Activated CD4-positive, CD25-positive, alpha-beta regulatory T cell (primary cell): ENCODE results near the gene GPC6.

Experiments used
- DNase-seq, 4 experiments: peaks; one replicate each; lab custom pipeline; 2025; lab: John Stamatoyannopoulos, UW

GPC6 gene

DNA sequence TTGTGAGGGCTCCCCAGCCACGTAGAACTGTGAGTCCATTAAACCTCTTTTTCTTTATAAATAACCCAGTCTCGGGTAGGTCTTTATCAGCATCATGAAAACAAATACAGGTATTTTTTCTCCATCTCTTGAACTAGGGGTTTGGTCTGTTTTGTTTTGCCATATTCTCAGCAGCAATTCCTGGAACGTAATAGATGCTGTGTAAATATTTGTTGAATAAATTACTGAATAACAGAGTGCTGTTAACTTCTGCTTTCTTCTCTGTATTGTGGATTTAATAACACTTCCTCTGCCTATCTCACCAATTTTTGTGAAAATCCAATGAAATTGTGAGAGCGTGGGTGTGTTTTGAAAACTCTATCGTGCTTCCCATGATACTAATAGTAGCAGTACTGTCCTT lies 823.4 kb downstream of the GPC6 start:
- DNase-seq: no peak

DNA sequence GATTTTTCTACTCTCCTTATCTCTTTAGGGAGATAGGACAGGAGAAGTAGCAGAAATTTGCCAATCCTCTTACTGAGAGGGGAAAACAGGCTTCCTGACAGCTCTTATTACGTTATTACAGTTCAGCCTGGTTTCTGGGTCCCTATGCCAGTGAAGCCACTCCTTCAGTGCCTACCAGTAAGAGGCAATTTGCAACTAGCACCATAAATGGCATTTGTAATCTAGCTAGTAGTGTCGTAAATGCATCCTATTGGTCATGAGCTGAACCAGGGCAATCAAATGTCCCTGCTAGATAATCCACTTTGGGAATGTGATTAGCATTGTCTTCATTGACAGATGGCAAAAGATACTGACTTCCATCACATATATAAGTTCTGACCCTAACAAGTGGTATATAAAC lies 824.1 kb downstream of the GPC6 start:
- DNase-seq: no peak

DNA sequence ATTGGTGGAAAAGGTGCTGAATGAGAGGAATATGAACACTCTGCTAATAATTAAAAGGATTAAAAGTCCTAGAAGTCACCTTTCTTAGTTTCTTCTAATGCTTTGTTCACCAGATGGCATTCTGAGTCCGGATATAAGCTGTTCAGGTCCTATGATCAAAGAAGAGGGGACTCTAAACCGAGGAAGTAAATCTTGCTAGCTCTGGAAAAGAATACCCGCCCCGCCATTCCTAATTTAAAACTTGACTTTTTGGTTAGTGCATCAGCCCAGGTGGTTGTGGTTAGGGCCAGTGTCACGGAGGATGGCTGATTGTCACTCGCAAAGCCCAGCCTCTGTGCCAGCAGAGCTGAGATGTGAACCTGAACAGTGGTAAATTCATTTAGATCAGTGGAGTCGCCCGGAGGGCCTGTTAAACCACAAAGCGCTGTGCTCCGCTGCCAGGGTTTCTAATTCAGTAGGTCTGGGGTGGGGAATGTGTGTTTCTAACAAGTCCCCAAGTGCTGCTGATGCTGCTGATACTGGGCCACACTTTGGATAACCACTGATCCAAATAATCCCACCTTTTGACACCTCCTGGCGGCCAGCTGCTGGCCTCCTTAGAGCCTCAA lies 827.5 kb downstream of the GPC6 start:
- no peak for DNase-seq

DNA sequence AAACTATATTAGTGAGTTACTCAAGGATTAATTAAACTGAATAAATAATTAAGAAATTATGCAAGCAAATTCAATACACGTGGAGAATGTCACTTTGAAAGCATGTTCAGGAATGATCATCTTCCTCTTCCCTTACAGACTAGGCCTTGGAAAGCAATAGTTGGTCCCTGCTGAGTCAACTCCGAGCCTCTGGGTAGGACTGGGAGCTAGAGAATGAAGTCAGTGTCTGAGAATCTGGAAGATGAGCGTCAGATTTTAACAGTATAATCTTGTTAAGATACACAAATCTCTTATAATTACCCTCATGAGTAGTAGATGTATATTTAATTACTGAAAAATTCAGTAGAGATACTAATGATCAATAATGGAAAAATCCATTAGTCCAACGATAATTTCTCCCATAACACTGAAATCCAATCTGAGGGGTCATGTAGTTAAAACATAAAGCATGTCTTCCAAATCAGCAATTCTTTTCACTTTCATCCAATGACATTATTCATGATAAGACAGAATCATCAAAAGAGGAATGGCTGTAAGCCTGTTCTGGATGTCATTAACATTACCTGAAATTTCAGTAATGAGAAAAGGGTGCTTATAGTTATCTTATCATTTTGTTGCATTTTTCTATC lies 829.9 kb downstream of the GPC6 start:
- DNase-seq: no peak

DNA sequence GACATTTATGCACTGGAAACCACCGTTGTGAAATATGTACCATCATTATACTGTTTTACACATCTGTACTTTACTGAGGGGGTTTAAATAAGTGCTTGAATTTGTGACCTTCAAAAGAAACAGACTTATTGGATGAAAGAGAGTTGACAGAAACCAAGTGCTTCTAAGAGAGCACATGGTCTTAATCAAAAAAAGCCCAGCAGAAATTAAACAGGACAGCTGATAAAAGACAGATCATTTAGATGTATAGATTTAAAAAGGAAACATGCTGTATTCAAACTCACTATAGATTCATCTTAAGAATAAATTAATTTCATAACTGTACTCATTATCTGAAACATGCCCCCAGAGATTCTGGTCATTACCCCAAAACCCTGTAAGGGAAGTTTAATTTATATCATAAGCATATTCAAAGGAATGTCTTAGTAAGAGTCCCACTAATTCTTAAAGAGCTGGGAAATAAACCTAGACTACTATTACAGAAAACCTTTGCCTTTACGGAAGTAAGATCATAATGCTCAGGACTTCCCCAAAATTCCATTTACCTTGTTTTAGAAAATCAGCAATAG lies 831.1 kb downstream of the GPC6 start:
- DNase-seq: no peak

DNA sequence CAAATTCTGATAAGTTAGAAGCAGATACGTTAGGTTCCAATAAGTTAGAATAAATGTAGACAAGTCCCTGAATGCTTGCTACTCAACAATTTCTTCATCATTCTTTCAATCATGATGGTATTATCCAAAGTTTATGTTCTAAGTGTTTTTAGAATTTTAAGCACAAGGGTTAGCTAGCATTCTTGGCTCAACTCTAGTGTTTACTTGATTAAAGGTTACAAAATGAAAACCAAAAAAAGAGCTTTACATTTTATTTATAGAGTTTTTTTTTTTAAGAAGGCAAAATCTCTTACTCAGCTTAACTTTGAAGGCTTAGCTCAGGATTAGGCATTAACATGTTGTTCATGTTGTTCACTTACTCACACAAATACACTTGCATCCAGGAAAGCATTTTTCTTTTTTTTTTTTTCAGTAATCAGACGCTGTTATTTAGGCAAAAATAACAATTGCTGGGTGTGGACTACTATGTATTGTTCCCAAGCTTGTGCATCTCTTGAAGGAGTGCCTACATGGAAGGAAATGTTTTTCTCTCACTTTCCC lies 832.3 kb downstream of the GPC6 start:
- DNase-seq: no peak

DNA sequence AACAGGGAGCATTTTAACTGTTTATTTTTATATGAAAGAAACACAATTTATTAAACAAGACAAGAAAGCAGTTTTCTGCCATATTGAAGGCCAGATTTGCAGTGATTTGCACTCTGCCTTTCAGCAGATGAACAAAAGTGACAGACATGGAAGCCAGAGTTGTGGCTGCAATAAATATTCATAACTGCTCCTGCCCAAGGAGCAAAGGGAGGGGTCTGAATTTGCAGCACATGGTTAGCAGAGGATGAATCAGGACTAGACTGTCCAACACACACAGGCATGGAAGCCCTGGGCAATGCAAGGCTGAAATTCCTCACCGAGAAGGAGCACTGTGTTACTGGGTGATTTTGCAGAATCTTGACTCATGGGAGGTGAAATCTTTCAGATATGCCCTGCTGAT lies 834.7 kb downstream of the GPC6 start:
- DNase-seq: no peak

DNA sequence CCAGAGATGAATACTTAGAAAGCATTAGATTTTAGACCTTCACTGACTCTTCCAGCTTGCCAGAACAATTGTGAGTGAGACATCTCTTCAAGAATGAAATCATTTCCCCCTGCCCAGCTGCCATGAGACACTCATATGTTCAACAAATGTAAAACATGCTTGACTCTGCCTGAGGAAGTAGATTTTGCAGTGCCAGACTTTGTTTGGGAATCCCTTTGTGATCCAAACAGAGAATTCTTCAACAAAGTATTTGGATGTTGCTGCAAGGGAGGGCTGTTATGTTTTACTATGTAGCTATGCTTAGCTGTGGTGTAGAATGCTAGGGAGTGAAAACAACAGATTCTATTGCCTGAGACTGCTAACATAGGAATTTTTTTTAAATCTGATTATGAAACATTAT lies 836.5 kb downstream of the GPC6 start:
- DNase-seq: no peak

DNA sequence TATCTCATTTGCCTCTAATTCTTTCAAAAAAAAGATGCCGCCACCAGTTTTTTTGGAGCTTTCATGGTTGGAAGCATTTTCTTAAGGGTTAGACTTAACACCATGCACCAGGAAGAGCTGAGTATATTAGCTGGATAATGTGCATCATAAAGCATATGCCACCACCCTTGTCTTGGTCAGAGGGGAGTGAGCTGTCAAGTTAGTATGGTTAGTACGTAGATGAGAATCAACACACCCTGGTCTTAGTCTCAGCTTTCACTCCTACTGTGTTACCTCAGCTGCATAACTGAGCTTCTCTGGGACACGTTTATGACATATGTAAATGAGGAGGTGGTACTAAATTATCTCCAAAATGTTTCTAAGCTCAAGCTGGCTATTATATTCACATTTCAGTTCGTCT lies 837.2 kb downstream of the GPC6 start:
- no peak for DNase-seq

DNA sequence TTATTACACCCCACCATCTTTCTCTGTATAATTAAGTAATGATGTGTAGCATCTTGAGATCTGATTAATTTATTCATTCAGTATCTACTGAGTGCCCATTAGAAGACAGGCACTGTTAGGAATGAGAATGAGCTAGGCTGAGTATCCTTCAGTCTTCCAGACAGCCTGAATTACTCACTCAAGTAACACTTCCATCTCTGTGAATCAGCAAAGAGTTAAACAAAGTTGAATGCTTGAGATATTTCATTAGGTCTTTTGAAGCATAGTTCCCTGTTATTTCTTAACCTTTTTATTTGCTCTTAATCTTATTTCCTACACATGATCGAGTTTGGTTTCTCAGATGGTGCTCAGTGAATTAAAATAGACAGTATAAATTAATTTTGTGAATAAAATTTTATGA lies 839.1 kb downstream of the GPC6 start:
- DNase-seq: no peak

DNA sequence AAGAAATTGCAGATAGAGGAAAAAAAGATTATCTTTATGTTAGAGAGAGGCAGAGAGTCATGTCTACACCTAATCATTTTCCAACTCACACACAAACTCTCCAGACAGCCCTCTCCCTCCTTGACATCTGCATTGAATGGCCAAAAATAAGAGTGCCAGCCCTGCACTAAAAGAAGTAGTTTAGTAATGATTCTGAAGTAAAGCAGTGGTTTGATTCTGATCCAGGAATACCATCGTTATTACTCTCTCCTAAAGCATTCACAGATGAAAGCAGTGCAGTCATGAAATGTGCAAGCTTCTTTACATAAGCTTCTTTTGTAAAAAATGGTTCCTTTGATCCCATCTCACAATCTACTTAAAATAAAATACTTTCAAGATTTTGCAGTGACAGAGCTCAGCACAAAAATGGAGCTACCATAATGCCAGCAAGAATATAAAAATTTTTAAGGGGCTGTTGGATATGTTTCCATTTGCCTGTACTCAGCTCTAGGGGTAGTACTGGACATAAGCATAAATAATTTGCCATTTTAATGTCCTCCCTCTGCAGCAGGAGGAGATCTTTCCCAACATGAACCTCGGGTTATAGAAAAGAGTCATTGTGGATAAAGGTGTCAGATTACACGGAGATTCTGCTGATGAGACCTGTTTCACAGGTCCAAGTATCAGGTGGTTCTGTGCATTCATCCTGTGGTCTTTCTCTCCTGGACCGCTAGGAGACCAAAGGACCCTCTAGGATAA lies 846.6 kb downstream of the GPC6 start:
- DNase-seq: no peak

DNA sequence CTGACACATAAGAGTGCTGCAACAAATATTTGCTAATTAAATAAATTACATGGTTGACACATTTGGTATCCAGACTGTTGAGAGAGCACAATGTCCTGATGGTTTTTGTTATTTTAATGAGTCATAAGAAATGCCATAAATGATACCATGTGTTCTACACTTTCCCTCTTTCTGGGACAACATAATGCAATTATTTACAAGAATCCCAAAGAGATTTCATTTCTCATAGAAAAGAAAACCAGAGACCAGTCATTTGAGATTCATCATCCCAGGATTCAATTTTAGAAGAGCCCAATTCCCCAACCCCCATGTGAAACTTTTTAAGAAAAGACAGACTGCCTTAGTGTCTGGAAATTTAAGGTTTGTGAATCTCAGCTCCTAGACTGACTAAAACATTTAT lies 853.3 kb downstream of the GPC6 start:
- no peak for DNase-seq

DNA sequence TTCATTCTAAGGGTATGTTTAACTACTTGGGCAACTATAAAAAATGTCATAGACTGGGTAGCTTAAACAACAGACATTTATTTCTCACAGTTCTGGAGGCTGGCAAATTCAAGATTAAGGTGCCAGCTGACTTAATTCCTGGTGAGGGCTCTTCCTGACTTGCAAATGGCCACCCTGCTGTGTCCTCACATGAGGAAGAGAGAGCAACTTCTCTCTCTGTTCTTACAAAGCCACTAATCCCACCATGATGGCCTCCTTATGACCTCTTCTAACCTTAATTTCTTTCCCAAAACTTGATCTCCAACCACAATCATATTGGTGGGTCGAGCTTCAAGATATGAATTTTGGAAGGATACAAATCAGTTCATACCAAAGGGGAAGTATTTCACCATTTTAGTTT lies 853.9 kb downstream of the GPC6 start:
- DNase-seq: no peak

DNA sequence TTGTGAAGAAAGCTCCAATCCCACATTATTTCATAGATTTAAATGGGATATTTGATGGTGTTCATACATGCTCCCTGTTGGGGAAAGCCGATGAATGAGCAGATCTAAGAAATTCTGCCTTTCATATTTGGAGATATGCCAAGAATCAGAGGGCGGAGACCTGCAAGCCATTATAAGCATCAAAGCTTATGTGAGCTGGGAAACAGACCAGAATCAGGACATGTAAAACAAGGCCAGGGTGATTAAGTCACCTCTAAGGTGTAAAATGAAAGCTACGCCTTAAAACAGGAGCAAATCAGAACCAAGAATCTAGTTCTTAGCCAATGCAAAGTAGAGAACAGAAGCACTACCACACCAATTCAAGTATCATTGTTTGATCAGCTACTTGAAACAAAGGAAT lies 860.5 kb downstream of the GPC6 start:
- DNase-seq: no peak

DNA sequence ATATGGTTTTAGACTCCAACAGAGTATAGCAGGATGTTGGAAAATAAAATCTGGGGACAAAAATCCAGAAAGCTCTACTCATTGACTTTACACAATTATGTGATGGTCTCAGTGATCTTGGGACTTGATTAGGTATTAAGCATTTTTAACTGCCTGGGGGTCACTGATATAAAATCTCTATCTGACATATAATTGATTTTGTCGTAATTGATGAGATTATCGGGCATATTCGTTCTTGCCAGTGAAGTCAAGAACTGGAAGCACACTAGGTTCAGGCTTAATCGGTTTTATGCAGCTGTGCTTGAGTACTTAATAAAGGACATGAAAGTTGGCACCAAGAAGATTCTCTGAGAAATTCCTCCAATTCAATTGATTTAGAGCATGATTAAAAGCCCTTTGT lies 862.1 kb downstream of the GPC6 start:
- DNase-seq: no peak

DNA sequence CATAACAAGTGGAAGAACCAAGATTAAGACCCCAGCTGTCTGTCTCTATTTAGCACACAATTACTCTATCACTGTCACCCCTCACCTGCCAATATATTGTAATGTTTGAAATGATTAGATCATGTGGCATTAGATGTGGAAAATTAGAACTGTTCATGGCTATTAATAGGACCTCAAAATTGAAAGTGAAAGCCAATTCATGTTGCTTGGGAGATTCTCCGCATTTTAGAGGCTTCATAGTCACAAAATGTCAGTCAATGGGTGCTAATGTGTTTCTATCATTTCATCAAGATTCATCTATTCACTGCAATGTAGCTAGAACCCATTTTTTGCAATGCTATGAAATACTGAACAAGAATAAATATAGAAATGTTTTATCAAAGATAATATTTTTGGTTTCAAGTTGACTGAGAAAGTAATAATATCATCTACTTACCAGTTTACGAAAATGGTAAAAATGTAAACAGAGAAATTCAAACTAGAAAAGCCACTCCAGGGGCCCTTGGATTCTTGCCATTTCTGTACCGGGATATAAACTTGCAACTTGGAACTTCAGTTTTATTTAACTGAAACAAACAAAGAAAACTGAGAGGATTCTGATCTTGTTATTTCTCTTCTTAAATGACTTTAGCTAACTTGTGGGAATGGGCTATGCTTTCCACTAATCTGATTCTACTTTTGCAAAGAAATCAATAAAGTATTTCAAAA lies 864.3 kb downstream of the GPC6 start:
- no peak for DNase-seq

DNA sequence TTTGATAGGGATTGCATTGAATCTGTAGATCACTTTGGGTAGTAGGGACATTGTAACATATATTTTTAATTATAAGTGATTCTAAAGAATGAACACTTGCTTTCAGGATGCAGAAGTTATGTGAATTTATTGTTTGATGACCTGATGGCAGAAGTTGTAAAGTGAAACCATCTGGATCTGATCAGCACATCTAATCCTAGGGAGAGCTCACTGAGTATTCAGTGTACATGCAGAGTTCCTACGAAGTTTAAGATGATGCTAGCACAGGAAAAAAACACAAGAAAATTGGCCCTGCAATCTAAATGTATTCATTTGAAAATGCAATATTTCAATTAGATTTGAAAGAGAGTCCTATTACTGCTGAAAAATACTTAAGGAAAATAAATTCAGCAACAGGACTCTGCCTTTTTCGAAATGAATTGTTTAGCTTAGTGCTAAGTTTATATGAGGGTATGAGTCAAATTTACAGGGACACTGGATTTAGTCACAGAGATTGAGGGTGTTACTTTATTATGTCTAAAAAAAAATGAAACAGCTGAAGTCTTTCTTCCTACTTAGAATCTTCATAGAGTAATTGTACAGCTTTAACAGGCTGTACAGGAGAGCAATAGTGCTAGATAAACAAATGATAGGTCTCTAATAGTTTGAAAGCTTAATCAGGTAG lies 867.2 kb downstream of the GPC6 start:
- DNase-seq: no peak

DNA sequence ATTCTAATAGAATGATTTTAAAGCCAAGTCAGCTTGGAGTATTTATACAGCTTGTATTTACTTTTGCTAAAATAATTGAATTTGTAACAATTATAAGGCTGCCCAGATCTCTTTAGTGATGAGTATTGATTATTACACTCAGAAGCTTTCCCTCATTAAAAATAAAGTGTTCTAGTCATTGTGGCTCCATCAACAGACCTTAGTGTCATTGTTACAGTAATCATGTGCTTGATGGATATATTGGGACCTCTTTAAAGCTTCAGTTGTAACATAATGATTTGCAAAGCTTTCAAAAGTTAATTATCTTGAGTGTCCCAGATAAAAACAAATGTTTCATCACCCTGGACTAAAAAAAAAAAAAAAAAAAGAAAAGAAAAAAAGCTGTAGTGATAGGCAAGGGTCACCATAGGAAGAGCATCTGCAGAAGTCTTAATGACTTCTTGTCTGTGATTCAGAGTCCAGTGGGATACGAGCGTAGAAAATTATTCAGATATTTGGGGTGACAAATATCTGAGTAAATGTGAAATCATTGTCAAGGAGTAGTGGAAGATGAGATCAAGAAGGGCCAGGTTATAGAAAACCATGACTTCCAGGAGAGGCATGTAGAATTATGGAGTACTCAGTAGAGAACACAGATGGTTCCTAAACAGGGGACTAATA lies 883.2 kb downstream of the GPC6 start:
- no peak for DNase-seq

DNA sequence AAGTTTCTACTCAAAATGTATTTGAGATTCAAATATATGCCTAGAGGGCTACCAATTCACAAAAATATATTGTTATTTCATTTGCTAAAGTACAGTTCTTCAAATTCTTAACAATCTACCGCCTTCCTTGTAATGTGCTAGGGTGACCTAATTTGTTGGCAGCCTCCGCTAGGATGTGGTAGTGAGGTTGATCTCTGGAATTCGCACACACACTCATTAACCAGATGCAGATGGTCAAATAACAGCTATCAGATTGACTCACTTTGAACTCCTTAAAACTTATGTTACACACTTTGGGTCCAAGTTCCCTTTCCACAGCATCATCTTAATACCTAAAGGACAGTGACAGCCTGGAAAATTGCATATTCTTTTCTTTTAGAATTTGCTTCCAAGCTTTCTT lies 885.6 kb downstream of the GPC6 start:
- DNase-seq: no peak

DNA sequence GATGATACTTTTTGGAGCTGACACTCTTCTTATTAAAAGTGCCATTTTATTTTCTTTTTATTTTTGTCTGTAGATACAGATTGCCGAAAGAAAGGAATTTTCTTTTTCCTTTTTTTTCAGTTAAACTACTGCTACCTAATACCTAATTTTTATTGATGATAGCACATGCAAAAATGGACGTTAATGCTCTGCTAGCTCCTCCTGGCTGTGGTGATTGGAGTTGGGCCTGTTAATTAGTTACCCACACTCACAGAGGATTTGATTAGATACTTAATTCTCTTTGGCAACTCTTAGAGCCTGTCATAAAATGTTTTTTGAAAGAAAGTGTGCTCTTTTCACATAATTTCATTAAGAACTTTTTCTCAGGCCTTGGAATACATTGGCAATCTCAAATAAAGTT lies 886.1 kb downstream of the GPC6 start:
- DNase-seq: no peak

DNA sequence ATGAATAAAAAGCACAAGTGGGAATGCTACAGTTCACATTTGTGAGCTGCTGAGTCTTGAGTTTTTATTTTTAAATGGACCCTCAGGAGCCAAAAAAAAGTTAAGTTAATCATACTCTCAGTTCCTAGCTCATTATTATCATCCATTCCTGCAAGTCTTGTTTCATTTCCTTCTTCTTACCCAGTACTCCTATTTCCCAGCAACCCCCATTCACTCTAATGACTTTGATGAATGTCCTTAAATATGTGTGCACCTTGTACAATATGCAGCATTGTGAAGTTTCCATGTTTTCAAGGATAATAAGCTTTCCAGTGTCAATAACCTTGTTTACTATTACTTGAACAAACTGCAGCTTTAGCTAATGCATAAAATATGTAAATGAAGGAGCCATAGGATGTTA lies 886.6 kb downstream of the GPC6 start:
- no peak for DNase-seq
